ENCODE data around the gene SARS2.

SARS2 gene

DNA sequence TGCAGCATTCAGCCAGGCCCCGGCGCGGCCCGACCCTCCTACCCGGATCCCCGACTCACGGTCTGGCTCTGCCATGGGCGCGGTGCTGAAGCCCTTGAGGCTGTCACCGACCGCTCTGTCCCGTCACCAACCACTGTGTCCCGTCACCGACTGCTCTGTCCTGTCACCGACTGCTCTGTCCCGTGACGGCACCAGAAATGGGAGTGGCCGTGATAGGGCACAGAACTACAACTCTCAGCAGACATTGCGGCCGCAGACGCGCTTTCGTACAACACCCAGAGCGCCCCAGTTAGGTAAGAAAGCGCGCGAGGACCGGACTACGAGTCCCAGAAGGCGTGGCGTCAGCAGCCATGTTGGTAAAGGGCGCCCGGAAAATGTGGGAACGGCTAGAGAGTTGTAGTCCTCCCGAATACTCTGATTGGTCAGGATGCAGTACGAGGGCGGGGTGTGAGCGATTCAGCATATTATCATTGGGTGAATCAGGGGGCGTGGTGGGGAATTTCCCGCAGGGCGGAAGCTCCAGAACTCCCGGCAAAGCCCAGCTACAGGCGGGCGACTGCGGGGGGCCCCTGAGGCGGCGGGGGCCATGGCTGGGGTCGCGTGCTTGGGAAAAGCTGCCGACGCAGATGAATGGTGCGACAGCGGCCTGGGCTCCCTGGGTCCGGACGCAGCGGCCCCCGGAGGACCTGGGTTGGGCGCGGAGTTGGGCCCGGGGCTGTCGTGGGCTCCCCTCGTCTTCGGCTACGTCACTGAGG, 30.9 kb downstream of the SARS2 start, which contains the start of the genes NFKBIB and SIRT2:
TSS of gene NFKBIB (plus strand) at position 523 of the 755 bp plus-strand sequence. CDS start at position 587, 64 bp downstream.
TSS of gene SIRT2 (minus strand) at position 172 of the 755 bp plus-strand sequence. CDS start at position 75, 97 bp downstream.
- TF ChIP-seq, protein P1, sequence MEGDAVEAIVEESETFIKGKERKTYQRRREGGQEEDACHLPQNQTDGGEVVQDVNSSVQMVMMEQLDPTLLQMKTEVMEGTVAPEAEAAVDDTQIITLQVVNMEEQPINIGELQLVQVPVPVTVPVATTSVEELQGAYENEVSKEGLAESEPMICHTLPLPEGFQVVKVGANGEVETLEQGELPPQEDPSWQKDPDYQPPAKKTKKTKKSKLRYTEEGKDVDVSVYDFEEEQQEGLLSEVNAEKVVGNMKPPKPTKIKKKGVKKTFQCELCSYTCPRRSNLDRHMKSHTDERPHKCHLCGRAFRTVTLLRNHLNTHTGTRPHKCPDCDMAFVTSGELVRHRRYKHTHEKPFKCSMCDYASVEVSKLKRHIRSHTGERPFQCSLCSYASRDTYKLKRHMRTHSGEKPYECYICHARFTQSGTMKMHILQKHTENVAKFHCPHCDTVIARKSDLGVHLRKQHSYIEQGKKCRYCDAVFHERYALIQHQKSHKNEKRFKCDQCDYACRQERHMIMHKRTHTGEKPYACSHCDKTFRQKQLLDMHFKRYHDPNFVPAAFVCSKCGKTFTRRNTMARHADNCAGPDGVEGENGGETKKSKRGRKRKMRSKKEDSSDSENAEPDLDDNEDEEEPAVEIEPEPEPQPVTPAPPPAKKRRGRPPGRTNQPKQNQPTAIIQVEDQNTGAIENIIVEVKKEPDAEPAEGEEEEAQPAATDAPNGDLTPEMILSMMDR (IDR thresholded peaks at IDR 0.05): no peak
- H3K4me1 ChIP-seq: peaks cover 5% of the 10 kb centered on the region
- no peaks in the 10 kb centered on the region for H3K27me3 ChIP-seq (ENCODE audit: control insufficient read depth, insufficient read depth, low read length)
- H2AFZ ChIP-seq: peak within 1 kb of the TSS; percentile 82
- H3K27ac ChIP-seq: peak within 1 kb of the TSS; percentile 68
- H3K79me2 ChIP-seq: peaks cover 9% of the 10 kb centered on the region
- no peaks in the 10 kb centered on the region for H3K9me3 ChIP-seq (ENCODE audit: control insufficient read depth, low read length)
- H3K4me3 ChIP-seq (ENCODE audit: low read depth, low read length): peak within 1 kb of the TSS; percentile 93
- H3K9ac ChIP-seq: peak within 1 kb of the TSS; percentile 9
- H3K4me2 ChIP-seq (ENCODE audit: low read length): peak within 1 kb of the TSS; percentile 97
- no peaks in the 10 kb centered on the region for H3K36me3 ChIP-seq (ENCODE audit: control insufficient read depth, insufficient read depth, low read length)

DNA sequence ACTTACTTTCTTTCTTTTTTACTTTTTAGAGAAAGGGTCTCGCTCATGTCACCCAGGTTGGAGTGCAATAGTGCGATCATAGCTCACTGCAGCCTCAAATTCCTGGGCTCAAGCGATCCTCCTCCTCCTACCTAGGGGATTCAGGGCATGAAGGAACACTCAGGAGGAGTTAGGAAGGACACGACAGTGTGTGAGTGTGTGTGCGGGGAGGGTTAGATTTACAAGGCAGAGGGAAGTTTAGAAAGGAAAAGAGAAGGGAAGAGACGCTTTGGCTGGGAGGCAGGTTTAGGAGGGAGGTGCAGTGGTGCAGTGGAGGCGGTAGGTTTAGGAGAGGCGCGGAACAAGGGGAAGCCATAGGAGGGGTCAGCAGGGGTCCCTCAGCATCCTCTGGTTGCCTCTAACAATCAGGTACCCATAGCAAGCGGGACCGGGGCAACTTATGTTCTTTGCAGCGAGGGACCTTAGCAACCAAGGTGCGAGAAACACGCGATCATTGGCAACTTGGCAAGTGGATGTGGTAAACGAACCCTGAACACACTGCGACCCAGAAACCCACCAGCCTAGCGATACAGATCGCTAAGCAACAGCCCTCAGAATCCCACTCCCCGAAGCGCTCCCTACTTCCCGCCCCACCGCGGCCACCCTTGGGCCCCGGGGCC, 31.6 kb downstream of the SARS2 start:
- peak overlapping the region; percentile 97 for H3K4me2 ChIP-seq (ENCODE audit: low read length)
- peak overlapping the region; percentile 9 for H3K9ac ChIP-seq
- peaks cover 9% of the 10 kb centered on the region for H3K79me2 ChIP-seq
- H3K4me3 ChIP-seq (ENCODE audit: low read depth, low read length): peak overlapping the region; percentile 93
- no peaks in the 10 kb centered on the region for H3K9me3 ChIP-seq (ENCODE audit: control insufficient read depth, low read length)
- peaks cover 5% of the 10 kb centered on the region for H3K4me1 ChIP-seq
- TF ChIP-seq, protein P1 (IDR thresholded peaks at IDR 0.05): no peak
- no peaks in the 10 kb centered on the region for H3K27me3 ChIP-seq (ENCODE audit: control insufficient read depth, insufficient read depth, low read length)
- peak overlapping the region; percentile 55 for H2AFZ ChIP-seq
- peak overlapping the region; percentile 43 for H3K27ac ChIP-seq
- H3K36me3 ChIP-seq (ENCODE audit: control insufficient read depth, insufficient read depth, low read length): no peaks in the 10 kb centered on the region

DNA sequence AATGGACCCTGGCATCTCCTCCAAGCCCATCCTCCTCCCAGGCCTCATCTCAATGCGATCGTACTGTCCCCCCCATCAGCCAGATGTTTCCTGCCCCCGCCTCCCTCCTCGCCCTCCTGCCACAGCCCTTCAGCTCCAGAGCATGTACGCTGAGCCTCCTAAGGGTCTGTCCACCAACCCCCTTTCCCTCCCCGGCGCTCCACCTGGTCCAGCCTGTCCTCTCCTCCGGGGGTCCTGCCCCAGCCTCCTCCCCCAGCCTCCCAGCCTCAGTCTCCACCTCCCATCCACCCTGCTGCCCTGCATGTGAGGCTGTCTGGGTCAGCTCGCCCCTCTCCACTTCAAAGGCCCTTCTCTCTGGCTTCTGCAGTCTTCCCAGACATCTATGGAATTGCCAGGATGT, 35.6 kb downstream of the SARS2 start:
- no peaks in the 10 kb centered on the region for H3K27me3 ChIP-seq (ENCODE audit: control insufficient read depth, insufficient read depth, low read length)
- H3K9me3 ChIP-seq (ENCODE audit: control insufficient read depth, low read length): no peaks in the 10 kb centered on the region
- H3K9ac ChIP-seq: no peak overlapping the region
- TF ChIP-seq, protein P1 (IDR thresholded peaks at IDR 0.05): no peak
- H3K27ac ChIP-seq: no peak overlapping the region
- no peak overlapping the region for H3K4me3 ChIP-seq (ENCODE audit: low read depth, low read length)
- no peaks in the 10 kb centered on the region for H3K36me3 ChIP-seq (ENCODE audit: control insufficient read depth, insufficient read depth, low read length)
- no peak overlapping the region for H3K4me2 ChIP-seq (ENCODE audit: low read length)
- H3K79me2 ChIP-seq: peaks cover 6% of the 10 kb centered on the region
- H3K4me1 ChIP-seq: peaks cover 5% of the 10 kb centered on the region
- no peak overlapping the region for H2AFZ ChIP-seq

DNA sequence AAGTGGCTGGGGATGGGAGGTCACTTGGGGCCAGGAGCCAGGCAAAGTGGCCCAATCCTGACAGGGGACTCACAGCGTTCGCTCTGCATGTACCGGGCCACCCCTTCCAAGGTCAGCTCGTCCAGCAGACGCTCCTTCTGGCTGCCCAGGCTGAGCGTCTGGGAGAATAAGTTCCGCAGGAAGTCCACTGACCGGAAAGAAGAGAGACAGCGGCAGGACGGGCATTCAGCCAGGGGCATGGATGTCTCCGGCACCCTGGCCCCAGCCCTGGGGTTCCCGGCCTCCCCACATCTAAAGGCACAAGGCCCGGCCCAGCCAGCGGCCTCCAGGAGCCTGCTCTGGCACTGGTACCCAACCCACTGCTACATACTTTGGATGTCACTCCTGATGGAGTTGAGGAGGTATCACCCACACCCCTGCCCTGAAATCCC, 37.2 kb downstream of the SARS2 start:
- Histone ChIP-seq H3K79me2 (peaks cover 1% of the 10 kb centered on the region), H3K4me1 (peaks cover 2% of the 10 kb centered on the region), H3K4me3 (ENCODE audit: low read depth, low read length) (no peak overlapping the region), H3K27ac (no peak overlapping the region), H3K9ac (no peak overlapping the region), H3K4me2 (ENCODE audit: low read length) (no peak overlapping the region), H3K36me3 (ENCODE audit: control insufficient read depth, insufficient read depth, low read length) (no peaks in the 10 kb centered on the region), H2AFZ (no peak overlapping the region), H3K27me3 (ENCODE audit: control insufficient read depth, insufficient read depth, low read length) (no peaks in the 10 kb centered on the region), H3K9me3 (ENCODE audit: control insufficient read depth, low read length) (no peaks in the 10 kb centered on the region)
- TF ChIP-seq, protein P1 (IDR thresholded peaks at IDR 0.05): no peak

All from parathyroid adenoma (tissue), 2 donors.